Measurements from ENCODE around the gene ELK4. TPM values are rescaled to one million over a fixed set of nuclear protein-coding genes. Genes with fewer than 3 reads are reported as not detected.

The ELK4 gene
- total and polyA plus RNA-seq, 2 experiments from 2014 or later, result 1.8 to 9.1 TPM

GRCh38 chr1:205677167-205677566 lies 45.4 kb upstream of the ELK4 start:
- Histone ChIP-seq H3K4me3 (no peak overlapping the region), H3K4me1 (ENCODE audit: low read depth) (peaks cover 21% of the 10 kb centered on the region), H3K9me3 (ENCODE audit: low read depth) (no peaks in the 10 kb centered on the region), H3K27me3 (no peaks in the 10 kb centered on the region), H3K27ac (no peak overlapping the region), H3K36me3 (no peaks in the 10 kb centered on the region)
- no peak for DNase-seq (ENCODE audit: low read depth in 1 of 2, low spot score in 1 of 2)
- TF ChIP-seq CTCF (IDR thresholded peaks at IDR 0.05; ENCODE audit: low read depth, low read length), result no peak

DNA sequence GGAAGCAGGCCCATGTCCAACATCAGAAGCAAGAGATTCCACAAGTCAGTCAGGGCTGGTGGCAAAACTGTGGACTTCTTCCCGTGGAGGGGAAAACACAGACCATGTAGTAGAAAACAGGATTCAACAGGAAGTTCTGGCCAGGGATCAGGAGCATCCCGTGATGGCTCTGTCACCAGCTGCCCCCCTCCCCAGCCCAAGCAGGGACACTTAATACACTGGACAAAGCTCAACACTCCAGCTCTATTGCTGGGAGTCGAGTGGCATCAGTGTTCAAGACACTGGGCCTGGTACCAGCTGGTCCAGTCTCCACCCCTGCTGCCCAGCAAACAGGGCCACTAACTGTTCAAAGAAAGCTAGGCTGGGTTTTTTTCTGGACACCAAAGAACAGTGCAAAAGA lies 44.8 kb upstream of the ELK4 start:
- H3K9me3 ChIP-seq (ENCODE audit: low read depth), result no peaks in the 10 kb centered on the region
- H3K4me3 ChIP-seq, result no peak overlapping the region
- no peak for DNase-seq (ENCODE audit: low read depth in 1 of 2, low spot score in 1 of 2)
- H3K36me3 ChIP-seq, result no peaks in the 10 kb centered on the region
- TF ChIP-seq CTCF (IDR thresholded peaks at IDR 0.05; ENCODE audit: low read depth, low read length), result no peak
- no peak overlapping the region for H3K27ac ChIP-seq
- peaks cover 24% of the 10 kb centered on the region for H3K4me1 ChIP-seq (ENCODE audit: low read depth)
- H3K27me3 ChIP-seq, result no peaks in the 10 kb centered on the region

GRCh38 chr1:205676002-205676401 lies 44.2 kb upstream of the ELK4 start:
- DNase-seq (ENCODE audit: low read depth in 1 of 2, low spot score in 1 of 2), result no peak
- TF ChIP-seq CTCF (IDR thresholded peaks at IDR 0.05; ENCODE audit: low read depth, low read length), result no peak

DNA sequence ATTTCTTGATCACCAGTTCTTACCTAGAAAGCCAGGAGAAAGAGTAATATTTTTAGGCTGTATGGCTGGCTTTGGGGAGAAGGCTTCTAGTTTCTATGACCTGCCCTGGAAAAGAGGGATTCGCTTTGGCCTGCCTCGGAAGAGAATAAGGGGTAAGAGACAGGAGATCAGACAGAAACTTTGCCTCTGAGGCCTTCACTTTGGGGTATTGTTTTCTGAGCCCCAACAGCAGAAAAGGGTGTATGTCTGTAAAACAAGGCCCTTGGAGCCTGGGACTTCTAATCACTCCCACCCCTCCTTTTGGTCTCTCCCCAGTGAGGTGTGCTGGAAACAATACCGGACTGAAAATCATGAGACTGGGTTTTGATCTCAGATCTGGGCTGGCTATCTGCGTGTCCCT lies 43.4 kb upstream of the ELK4 start:
- H3K4me1 ChIP-seq (ENCODE audit: low read depth), result peaks cover 35% of the 10 kb centered on the region
- no peak for DNase-seq (ENCODE audit: low read depth in 1 of 2, low spot score in 1 of 2)
- H3K27ac ChIP-seq, result no peak overlapping the region
- H3K9me3 ChIP-seq (ENCODE audit: low read depth), result no peaks in the 10 kb centered on the region
- no peaks in the 10 kb centered on the region for H3K36me3 ChIP-seq
- H3K27me3 ChIP-seq, result no peaks in the 10 kb centered on the region
- no peak for TF ChIP-seq CTCF (IDR thresholded peaks at IDR 0.05; ENCODE audit: low read depth, low read length)
- no peak overlapping the region for H3K4me3 ChIP-seq

More at GRCh38 chr1:205676002-205676401, 44.2 kb upstream of the ELK4 start:
- H3K9me3 ChIP-seq (ENCODE audit: low read depth), result no peaks in the 10 kb centered on the region
- no peaks in the 10 kb centered on the region for H3K36me3 ChIP-seq
- peaks cover 28% of the 10 kb centered on the region for H3K4me1 ChIP-seq (ENCODE audit: low read depth)
- no peak overlapping the region for H3K27ac ChIP-seq
- no peaks in the 10 kb centered on the region for H3K27me3 ChIP-seq
- no peak overlapping the region for H3K4me3 ChIP-seq

DNA sequence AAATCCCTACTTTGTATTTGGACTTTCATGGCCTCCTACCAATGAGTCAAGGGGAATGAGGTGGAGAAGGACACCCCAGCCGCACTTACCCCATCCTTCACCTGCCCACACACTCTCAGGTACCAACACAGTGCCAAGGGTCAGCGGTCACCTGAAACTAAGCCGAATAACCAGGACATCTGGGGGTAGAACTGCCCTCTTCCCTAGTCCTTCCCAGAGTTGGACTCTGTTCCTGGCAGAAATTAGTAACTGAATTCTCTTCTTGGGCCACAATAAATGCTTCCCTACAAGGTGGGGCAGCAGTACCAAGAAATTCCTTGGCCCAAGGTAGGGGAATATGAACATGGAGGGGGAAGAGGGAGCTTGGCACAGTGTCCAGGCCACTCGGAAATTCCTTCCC lies 41.2 kb upstream of the ELK4 start:
- Histone ChIP-seq H3K4me3 (no peak overlapping the region), H3K4me1 (ENCODE audit: low read depth) (peaks cover 32% of the 10 kb centered on the region), H3K36me3 (no peaks in the 10 kb centered on the region), H3K27me3 (no peaks in the 10 kb centered on the region), H3K27ac (peak overlapping the region; percentile 52), H3K9me3 (ENCODE audit: low read depth) (no peaks in the 10 kb centered on the region)
- no peak for DNase-seq (ENCODE audit: low read depth in 1 of 2, low spot score in 1 of 2)
- TF ChIP-seq CTCF (IDR thresholded peaks at IDR 0.05; ENCODE audit: low read depth, low read length), result no peak

- TF ChIP-seq CTCF (IDR thresholded peaks at IDR 0.05; ENCODE audit: low read depth, low read length), result no peak
- H3K4me3 ChIP-seq, result no peak overlapping the region
- DNase-seq (ENCODE audit: low read depth in 1 of 2, low spot score in 1 of 2), result no peak
- H3K27me3 ChIP-seq, result no peaks in the 10 kb centered on the region
- peak overlapping the region; percentile 52 for H3K27ac ChIP-seq
- no peaks in the 10 kb centered on the region for H3K36me3 ChIP-seq
- H3K4me1 ChIP-seq (ENCODE audit: low read depth), result peaks cover 31% of the 10 kb centered on the region
- no peaks in the 10 kb centered on the region for H3K9me3 ChIP-seq (ENCODE audit: low read depth)
Measured at GRCh38 chr1:205672395-205672889, 40.6 kb upstream of the ELK4 start.
